Measurements from ENCODE around the gene COL1A1. TPM values are rescaled to one million over a fixed set of nuclear protein-coding genes. Genes with fewer than 3 reads are reported as not detected.

Gene COL1A1
- polyA plus RNA-seq, 1 of the 3 experiments (the other 2 are of a cell fraction): 1,461 TPM

- no peak overlapping the region for H3K4me2 ChIP-seq
- no peak for DNase-seq
- no peaks in the 10 kb centered on the region for H4K20me1 ChIP-seq (ENCODE audit: insufficient read depth)
- no peak overlapping the region for H3K9ac ChIP-seq
- no peaks in the 10 kb centered on the region for H3K9me3 ChIP-seq
- no peaks in the 10 kb centered on the region for H3K36me3 ChIP-seq (replicated peaks in 1 of 2; ENCODE audit: control insufficient read depth in 1 of 2, insufficient read depth in 2 of 2, low read length in 1 of 2)
- H3F3A ChIP-seq (replicated peaks; ENCODE audit: insufficient read depth): peaks cover 18% of the 10 kb centered on the region
- H3K9me2 ChIP-seq: no peaks in the 10 kb centered on the region
- ChIA-PET CTCF (interaction anchor here (1.2 to 17.0 kb wide), 9 partner anchors 10 to 127 kb away, joined by 3 to 517 read pairs (median 33); partner anchors contain the start of genes COL1A1 and TMEM92), POLR2A (no interaction called here)
- 97% methylated on average over 15 of the region's 17 CpGs for WGBS (ENCODE audit: low lambda C conversion rate)
- no peak overlapping the region for H3K4me3 ChIP-seq (ENCODE audit: low read depth in 2 of 2, low read length in 1 of 2)
- no peaks in the 10 kb centered on the region for H3K79me2 ChIP-seq (ENCODE audit: insufficient read depth)
- TF ChIP-seq NRF1 (IDR thresholded peaks at IDR 0.05; ENCODE audit: low read depth, low read length) (no peak), YY1 (IDR thresholded peaks at IDR 0.05; ENCODE audit: low read depth) (no peak)
- H3K27me3 ChIP-seq (ENCODE audit: insufficient read depth): no peaks in the 10 kb centered on the region
- peaks cover 12 to 34% of the 10 kb centered on the region in 2 experiments for H3K4me1 ChIP-seq (ENCODE audit: control insufficient read depth in 1 of 2, insufficient read depth in 2 of 2, low read depth in 1 of 2, low read length in 1 of 2)
- no peak overlapping the region for H3K27ac ChIP-seq (ENCODE audit: low read depth in 2 of 2, low read length in 1 of 2)
- no peak overlapping the region for H2AFZ ChIP-seq (ENCODE audit: low read depth)
Observed at GRCh38 chr17:50171371-50172071, 29.9 kb downstream of the COL1A1 start.

DNA sequence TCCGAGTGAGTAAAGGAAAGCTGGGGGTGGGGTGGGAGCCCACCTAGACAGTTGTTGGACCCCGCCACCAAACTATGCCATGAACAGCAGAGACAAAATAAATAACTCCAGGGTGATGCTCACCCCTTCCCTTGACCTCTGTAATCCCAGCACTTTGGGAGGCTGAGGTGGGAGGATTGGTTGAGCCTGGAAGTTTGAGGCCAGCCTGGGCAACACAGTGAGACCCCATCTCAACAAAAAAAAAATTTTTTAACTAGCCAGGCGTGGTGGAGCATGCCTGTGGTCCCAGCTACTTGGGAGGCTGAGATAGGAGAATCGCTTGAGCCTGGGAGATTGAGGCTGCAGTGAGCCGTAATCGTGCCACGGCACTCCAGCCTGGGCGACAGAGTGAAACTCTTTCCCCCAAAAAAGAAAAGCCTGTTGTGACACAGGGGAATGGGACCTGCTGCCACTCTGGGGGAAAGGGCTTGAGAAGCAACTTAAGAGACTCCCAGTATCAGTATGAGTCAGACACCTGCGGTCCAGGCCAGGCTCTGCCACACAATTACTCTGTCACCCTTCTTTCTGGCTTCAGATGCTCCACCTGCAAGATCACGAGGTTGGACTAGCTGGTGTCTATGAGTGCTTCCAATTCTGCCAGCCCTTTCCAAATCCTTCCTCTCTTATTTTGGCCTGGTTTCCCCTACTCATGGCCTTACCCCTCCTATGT, 30.6 kb downstream of the COL1A1 start:
- Histone ChIP-seq H3K9me2 (no peaks in the 10 kb centered on the region), H3F3A (replicated peaks; ENCODE audit: insufficient read depth) (peaks cover 18% of the 10 kb centered on the region), H3K9ac (no peak overlapping the region), H3K79me2 (ENCODE audit: insufficient read depth) (no peaks in the 10 kb centered on the region), H3K4me1 (ENCODE audit: control insufficient read depth in 1 of 2, insufficient read depth in 2 of 2, low read depth in 1 of 2, low read length in 1 of 2) (peaks cover 12 to 30% of the 10 kb centered on the region in 2 experiments), H3K27ac (ENCODE audit: low read depth in 2 of 2, low read length in 1 of 2) (no peak overlapping the region), H3K4me3 (ENCODE audit: low read depth in 2 of 2, low read length in 1 of 2) (no peak overlapping the region), H3K36me3 (replicated peaks in 1 of 2; ENCODE audit: control insufficient read depth in 1 of 2, insufficient read depth in 2 of 2, low read length in 1 of 2) (no peaks in the 10 kb centered on the region), H3K27me3 (ENCODE audit: insufficient read depth) (no peaks in the 10 kb centered on the region), H3K4me2 (no peak overlapping the region), H3K9me3 (no peaks in the 10 kb centered on the region), H4K20me1 (ENCODE audit: insufficient read depth) (no peaks in the 10 kb centered on the region), H2AFZ (ENCODE audit: low read depth) (no peak overlapping the region)
- 85% methylated on average over 9 of the region's 10 CpGs for WGBS (ENCODE audit: low lambda C conversion rate)
- ChIA-PET CTCF (interaction anchor here (0.8 to 17.0 kb wide), 15 partner anchors 7 to 127 kb away, joined by 3 to 517 read pairs (median 30); partner anchors contain the start of genes COL1A1, PDK2 and TMEM92), POLR2A (no interaction called here)
- no peak for TF ChIP-seq RFX5 (IDR thresholded peaks at IDR 0.05; ENCODE audit: low read length)
- TF ChIP-seq RCOR1 (IDR thresholded peaks at IDR 0.05; ENCODE audit: low read length): no peak
- no peak for TF ChIP-seq SMC3 (IDR thresholded peaks at IDR 0.05; ENCODE audit: low read depth, low read length)
- TF ChIP-seq SIN3A (IDR thresholded peaks at IDR 0.05; ENCODE audit: borderline replicate concordance, low read depth, low read length): no peak
- no peak for TF ChIP-seq YY1 (IDR thresholded peaks at IDR 0.05; ENCODE audit: low read depth)
- TF ChIP-seq, protein P1, sequence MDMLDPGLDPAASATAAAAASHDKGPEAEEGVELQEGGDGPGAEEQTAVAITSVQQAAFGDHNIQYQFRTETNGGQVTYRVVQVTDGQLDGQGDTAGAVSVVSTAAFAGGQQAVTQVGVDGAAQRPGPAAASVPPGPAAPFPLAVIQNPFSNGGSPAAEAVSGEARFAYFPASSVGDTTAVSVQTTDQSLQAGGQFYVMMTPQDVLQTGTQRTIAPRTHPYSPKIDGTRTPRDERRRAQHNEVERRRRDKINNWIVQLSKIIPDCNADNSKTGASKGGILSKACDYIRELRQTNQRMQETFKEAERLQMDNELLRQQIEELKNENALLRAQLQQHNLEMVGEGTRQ (IDR thresholded peaks at IDR 0.05; ENCODE audit: borderline replicate concordance, low read depth, low read length): no peak
- TF ChIP-seq JUND (IDR thresholded peaks at IDR 0.05): no peak
- TF ChIP-seq, protein P2, sequence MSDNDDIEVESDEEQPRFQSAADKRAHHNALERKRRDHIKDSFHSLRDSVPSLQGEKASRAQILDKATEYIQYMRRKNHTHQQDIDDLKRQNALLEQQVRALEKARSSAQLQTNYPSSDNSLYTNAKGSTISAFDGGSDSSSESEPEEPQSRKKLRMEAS (IDR thresholded peaks at IDR 0.05; ENCODE audit: low read depth): no peak
- no peak for TF ChIP-seq TEAD4 (IDR thresholded peaks at IDR 0.05; ENCODE audit: borderline replicate concordance, insufficient read depth)
- TF ChIP-seq, protein P3, sequence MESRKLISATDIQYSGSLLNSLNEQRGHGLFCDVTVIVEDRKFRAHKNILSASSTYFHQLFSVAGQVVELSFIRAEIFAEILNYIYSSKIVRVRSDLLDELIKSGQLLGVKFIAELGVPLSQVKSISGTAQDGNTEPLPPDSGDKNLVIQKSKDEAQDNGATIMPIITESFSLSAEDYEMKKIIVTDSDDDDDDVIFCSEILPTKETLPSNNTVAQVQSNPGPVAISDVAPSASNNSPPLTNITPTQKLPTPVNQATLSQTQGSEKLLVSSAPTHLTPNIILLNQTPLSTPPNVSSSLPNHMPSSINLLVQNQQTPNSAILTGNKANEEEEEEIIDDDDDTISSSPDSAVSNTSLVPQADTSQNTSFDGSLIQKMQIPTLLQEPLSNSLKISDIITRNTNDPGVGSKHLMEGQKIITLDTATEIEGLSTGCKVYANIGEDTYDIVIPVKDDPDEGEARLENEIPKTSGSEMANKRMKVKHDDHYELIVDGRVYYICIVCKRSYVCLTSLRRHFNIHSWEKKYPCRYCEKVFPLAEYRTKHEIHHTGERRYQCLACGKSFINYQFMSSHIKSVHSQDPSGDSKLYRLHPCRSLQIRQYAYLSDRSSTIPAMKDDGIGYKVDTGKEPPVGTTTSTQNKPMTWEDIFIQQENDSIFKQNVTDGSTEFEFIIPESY (IDR thresholded peaks at IDR 0.05; ENCODE audit: borderline replicate concordance, low read depth): no peak
- no peak for TF ChIP-seq GABPA (IDR thresholded peaks at IDR 0.05; ENCODE audit: low read depth)
- DNase-seq: no peak
